ENCODE results near the gene CAMK1D.

The CAMK1D gene

GRCh38 chr10:12367272-12367671, 17.9 kb downstream of the CAMK1D start:
- peaks cover 16% of the 10 kb centered on the region for H3K4me1 Mint-ChIP-seq (ENCODE audit: low read depth)
- intact Hi-C loops (cut with micrococcal nuclease), result no loop called here
- H3K9me3 Mint-ChIP-seq, result no peaks in the 10 kb centered on the region
- H3K36me3 Mint-ChIP-seq (ENCODE audit: low read depth), result peaks cover 42% of the 10 kb centered on the region
- no peaks in the 10 kb centered on the region for H3K27me3 Mint-ChIP-seq
- no peak overlapping the region for H3K4me3 Mint-ChIP-seq
- no peak overlapping the region for H3K27ac Mint-ChIP-seq

- peaks cover 34% of the 10 kb centered on the region for H3K36me3 Mint-ChIP-seq (ENCODE audit: low read depth)
- peaks cover 24% of the 10 kb centered on the region for H3K4me1 Mint-ChIP-seq (ENCODE audit: low read depth)
Observed at GRCh38 chr10:12369982-12370381, 20.6 kb downstream of the CAMK1D start.

GRCh38 chr10:12372846-12373245, 23.5 kb downstream of the CAMK1D start:
- H3K4me1 Mint-ChIP-seq (ENCODE audit: low read depth), result peaks cover 21% of the 10 kb centered on the region
- no peak overlapping the region for H3K4me3 Mint-ChIP-seq
- intact Hi-C loops (cut with micrococcal nuclease), result no loop called here
- no peak overlapping the region for H3K27ac Mint-ChIP-seq
- H3K9me3 Mint-ChIP-seq, result no peaks in the 10 kb centered on the region
- peaks cover 13% of the 10 kb centered on the region for H3K36me3 Mint-ChIP-seq (ENCODE audit: low read depth)
- peaks cover 4% of the 10 kb centered on the region for H3K27me3 Mint-ChIP-seq

More at GRCh38 chr10:12369982-12370381, 20.6 kb downstream of the CAMK1D start:
- intact Hi-C loops (cut with micrococcal nuclease), result no loop called here
- no peak overlapping the region for H3K4me3 Mint-ChIP-seq
- peaks cover 3% of the 10 kb centered on the region for H3K27me3 Mint-ChIP-seq
- no peaks in the 10 kb centered on the region for H3K9me3 Mint-ChIP-seq
- H3K27ac Mint-ChIP-seq, result no peak overlapping the region

GRCh38 chr10:12375076-12375504, 25.7 kb downstream of the CAMK1D start:
- Mint-ChIP-seq H3K27ac (no peak overlapping the region), H3K9me3 (no peaks in the 10 kb centered on the region), H3K4me3 (no peak overlapping the region), H3K4me1 (ENCODE audit: low read depth) (peaks cover 21% of the 10 kb centered on the region), H3K36me3 (ENCODE audit: low read depth) (peaks cover 13% of the 10 kb centered on the region), H3K27me3 (peaks cover 4% of the 10 kb centered on the region)
- intact Hi-C loops (cut with micrococcal nuclease), result no loop called here

- intact Hi-C loops (cut with micrococcal nuclease), result no loop called here
- peaks cover 4% of the 10 kb centered on the region for H3K27me3 Mint-ChIP-seq
- H3K9me3 Mint-ChIP-seq, result no peaks in the 10 kb centered on the region
- no peak overlapping the region for H3K27ac Mint-ChIP-seq
- peaks cover 25% of the 10 kb centered on the region for H3K4me1 Mint-ChIP-seq (ENCODE audit: low read depth)
- H3K4me3 Mint-ChIP-seq, result no peak overlapping the region
- H3K36me3 Mint-ChIP-seq (ENCODE audit: low read depth), result peaks cover 2% of the 10 kb centered on the region
Observed at GRCh38 chr10:12376211-12376610, 26.9 kb downstream of the CAMK1D start.

GRCh38 chr10:12377658-12378290, 28.4 kb downstream of the CAMK1D start:
- H3K4me3 Mint-ChIP-seq, result no peak overlapping the region
- H3K4me1 Mint-ChIP-seq (ENCODE audit: low read depth), result peaks cover 30% of the 10 kb centered on the region
- no peaks in the 10 kb centered on the region for H3K36me3 Mint-ChIP-seq (ENCODE audit: low read depth)
- H3K27me3 Mint-ChIP-seq, result peaks cover 4% of the 10 kb centered on the region
- intact Hi-C loops (cut with micrococcal nuclease), result no loop called here
- H3K27ac Mint-ChIP-seq, result no peak overlapping the region
- H3K9me3 Mint-ChIP-seq, result no peaks in the 10 kb centered on the region

- Mint-ChIP-seq H3K9me3 (peaks cover 8% of the 10 kb centered on the region), H3K4me1 (ENCODE audit: low read depth) (peaks cover 14% of the 10 kb centered on the region), H3K36me3 (ENCODE audit: low read depth) (no peaks in the 10 kb centered on the region), H3K27ac (no peak overlapping the region), H3K4me3 (no peak overlapping the region), H3K27me3 (no peaks in the 10 kb centered on the region)
- intact Hi-C loops (cut with micrococcal nuclease), result no loop called here
Observed at GRCh38 chr10:12380999-12381398, 31.7 kb downstream of the CAMK1D start.

GRCh38 chr10:12381536-12382156, 32.3 kb downstream of the CAMK1D start:
- H3K27ac Mint-ChIP-seq, result no peak overlapping the region
- H3K36me3 Mint-ChIP-seq (ENCODE audit: low read depth), result no peaks in the 10 kb centered on the region
- H3K4me3 Mint-ChIP-seq, result no peak overlapping the region
- H3K9me3 Mint-ChIP-seq, result peaks cover 8% of the 10 kb centered on the region
- H3K27me3 Mint-ChIP-seq, result no peaks in the 10 kb centered on the region
- intact Hi-C loops (cut with micrococcal nuclease), result no loop called here
- peaks cover 14% of the 10 kb centered on the region for H3K4me1 Mint-ChIP-seq (ENCODE audit: low read depth)

GRCh38 chr10:12382157-12382548, 32.8 kb downstream of the CAMK1D start:
- H3K27me3 Mint-ChIP-seq, result no peaks in the 10 kb centered on the region
- no peak overlapping the region for H3K4me3 Mint-ChIP-seq
- H3K27ac Mint-ChIP-seq, result no peak overlapping the region
- H3K36me3 Mint-ChIP-seq (ENCODE audit: low read depth), result no peaks in the 10 kb centered on the region
- intact Hi-C loops (cut with micrococcal nuclease), result no loop called here
- H3K9me3 Mint-ChIP-seq, result peaks cover 8% of the 10 kb centered on the region
- peaks cover 14% of the 10 kb centered on the region for H3K4me1 Mint-ChIP-seq (ENCODE audit: low read depth)

- H3K4me1 Mint-ChIP-seq (ENCODE audit: low read depth), result peaks cover 18% of the 10 kb centered on the region
- H3K27me3 Mint-ChIP-seq, result no peaks in the 10 kb centered on the region
- H3K9me3 Mint-ChIP-seq, result peaks cover 8% of the 10 kb centered on the region
- H3K4me3 Mint-ChIP-seq, result no peak overlapping the region
- H3K36me3 Mint-ChIP-seq (ENCODE audit: low read depth), result no peaks in the 10 kb centered on the region
- H3K27ac Mint-ChIP-seq, result no peak overlapping the region
- intact Hi-C loops (cut with micrococcal nuclease), result no loop called here
Observed at GRCh38 chr10:12382956-12383531, 33.7 kb downstream of the CAMK1D start.

GRCh38 chr10:12384906-12385305, 35.6 kb downstream of the CAMK1D start:
- Mint-ChIP-seq H3K4me3 (no peak overlapping the region), H3K9me3 (peaks cover 8% of the 10 kb centered on the region), H3K36me3 (ENCODE audit: low read depth) (peaks cover 6% of the 10 kb centered on the region), H3K27me3 (no peaks in the 10 kb centered on the region), H3K4me1 (ENCODE audit: low read depth) (peaks cover 37% of the 10 kb centered on the region), H3K27ac (no peak overlapping the region)
- intact Hi-C loops (cut with micrococcal nuclease), result no loop called here

GRCh38 chr10:12387561-12388210, 38.3 kb downstream of the CAMK1D start:
- intact Hi-C loops (cut with micrococcal nuclease), result no loop called here
- no peak overlapping the region for H3K4me3 Mint-ChIP-seq
- no peak overlapping the region for H3K27ac Mint-ChIP-seq
- no peaks in the 10 kb centered on the region for H3K27me3 Mint-ChIP-seq
- peaks cover 24% of the 10 kb centered on the region for H3K4me1 Mint-ChIP-seq (ENCODE audit: low read depth)
- peaks cover 6% of the 10 kb centered on the region for H3K36me3 Mint-ChIP-seq (ENCODE audit: low read depth)
- H3K9me3 Mint-ChIP-seq, result peaks cover 8% of the 10 kb centered on the region

GRCh38 chr10:12388671-12389070, 39.3 kb downstream of the CAMK1D start:
- Mint-ChIP-seq H3K27me3 (no peaks in the 10 kb centered on the region), H3K4me1 (ENCODE audit: low read depth) (peaks cover 24% of the 10 kb centered on the region), H3K27ac (no peak overlapping the region), H3K36me3 (ENCODE audit: low read depth) (peaks cover 6% of the 10 kb centered on the region), H3K4me3 (no peak overlapping the region), H3K9me3 (peaks cover 8% of the 10 kb centered on the region)
- intact Hi-C loops (cut with micrococcal nuclease), result no loop called here

- H3K9me3 Mint-ChIP-seq, result peaks cover 8% of the 10 kb centered on the region
- H3K36me3 Mint-ChIP-seq (ENCODE audit: low read depth), result peaks cover 6% of the 10 kb centered on the region
- no peak overlapping the region for H3K27ac Mint-ChIP-seq
- H3K27me3 Mint-ChIP-seq, result no peaks in the 10 kb centered on the region
- intact Hi-C loops (cut with micrococcal nuclease), result no loop called here
- H3K4me3 Mint-ChIP-seq, result no peak overlapping the region
- H3K4me1 Mint-ChIP-seq (ENCODE audit: low read depth), result peaks cover 24% of the 10 kb centered on the region
Observed at GRCh38 chr10:12389154-12389734, 39.9 kb downstream of the CAMK1D start.

Measured in dendritic cell treated with granulocyte-macrophage colony-stimulating factor and Interleukin-4, amounts not matched to agents 40 ng/mL and 50 ng/mL, for 4 days (primary cell).